ENCODE results near the gene ISX. TPM values are rescaled to one million over a fixed set of nuclear protein-coding genes. Genes with fewer than 3 reads are reported as not detected.
A peak's percentile ranks its signal among the peaks of the same experiment; 100 is the strongest.

The ISX gene
- polyA plus RNA-seq, 4 donors, result 22.4 to 131 (median 54.7) TPM

DNA sequence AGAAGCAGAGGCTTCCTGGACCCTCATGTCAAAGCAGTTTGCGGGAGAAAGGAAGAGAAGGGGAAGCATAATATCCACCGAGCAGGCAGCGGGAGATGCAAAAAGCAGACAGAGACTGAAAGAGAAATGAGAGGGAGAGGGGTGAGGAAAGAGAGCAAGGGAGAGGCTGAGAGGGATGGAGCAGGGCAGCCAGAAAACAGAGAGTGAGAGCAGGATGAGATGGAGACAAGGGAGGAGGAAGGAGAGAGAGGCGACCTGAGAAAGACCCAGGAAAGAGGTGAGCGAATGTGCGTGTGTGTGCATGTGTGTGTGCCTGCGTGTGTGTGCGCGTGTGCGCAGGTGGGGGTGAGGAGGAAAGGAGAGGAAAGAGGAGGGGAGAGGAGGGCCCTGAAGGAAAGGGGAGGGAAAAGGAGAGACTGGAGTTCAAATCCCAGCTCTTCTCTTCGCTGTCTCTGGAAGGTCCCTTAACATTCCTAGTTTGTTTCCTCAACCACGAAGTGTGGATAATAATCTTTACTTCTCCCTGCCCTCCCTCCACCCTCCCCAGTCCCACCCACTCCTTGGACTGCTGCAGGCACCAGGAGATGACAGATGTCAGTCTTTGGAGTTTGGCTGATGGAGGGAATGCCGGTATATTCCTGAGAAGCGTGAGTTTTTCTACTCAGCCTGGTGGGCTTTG is 67.9 kb downstream of the ISX start:
- Histone ChIP-seq H3K4me3 (ENCODE audit: low read depth in 1 of 3, low read length in 3 of 3) (peak overlapping the region in 1 of 3 donors; percentile 12), H3K27ac (ENCODE audit: low read depth in 1 of 3, low read length in 2 of 3) (peak overlapping the region; percentile 46 to 91 (median 88)), H3K4me1 (ENCODE audit: control insufficient read depth in 3 of 3, insufficient read depth in 2 of 3, low read depth in 1 of 3, low read length in 2 of 3) (peaks cover 0 to 55% (median 7%) of the 10 kb centered on the region in 3 donors), H3K36me3 (ENCODE audit: control insufficient read depth in 3 of 3, insufficient read depth in 2 of 3, low read depth in 1 of 3, low read length in 3 of 3) (no peaks in the 10 kb centered on the region), H3K9me3 (ENCODE audit: control insufficient read depth in 2 of 2, insufficient read depth in 1 of 2, low read depth in 1 of 2, low read length in 1 of 2) (no peaks in the 10 kb centered on the region), H3K27me3 (ENCODE audit: control insufficient read depth in 3 of 3, insufficient read depth in 3 of 3, low read length in 3 of 3) (peaks cover 0 to 2% (median 0%) of the 10 kb centered on the region in 3 donors)
- DNase-seq (peak; percentile 54 to 84), FAIRE-seq (no peak)
- WGBS, 3 donors, result 16 to 47% (median 28%) methylated on average over 13 to 14 of the region's 14 CpGs

DNA sequence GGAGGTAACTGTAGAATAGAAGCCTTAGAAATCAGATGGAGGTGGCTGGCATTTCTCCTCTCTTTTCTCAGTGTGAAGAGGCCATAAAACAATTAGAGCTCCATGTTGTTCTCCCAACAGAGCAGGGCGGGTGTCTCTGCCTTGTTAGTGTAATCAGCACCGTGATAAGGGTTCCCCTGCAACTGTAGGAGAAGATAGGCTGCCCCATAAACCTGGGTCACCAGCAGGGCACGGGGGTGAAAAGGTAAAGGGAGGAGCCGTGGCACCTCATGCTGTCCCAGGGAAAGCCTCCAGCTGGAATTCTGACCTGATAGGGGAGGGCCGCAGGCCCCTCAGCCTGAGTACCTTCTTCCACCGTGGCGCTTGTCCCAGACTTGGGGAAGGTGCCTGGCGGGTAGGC is 68.7 kb downstream of the ISX start:
- Histone ChIP-seq H3K4me3 (ENCODE audit: low read depth in 1 of 3, low read length in 3 of 3) (peak overlapping the region in 1 of 3 donors; percentile 12), H3K36me3 (ENCODE audit: control insufficient read depth in 3 of 3, insufficient read depth in 2 of 3, low read depth in 1 of 3, low read length in 3 of 3) (no peaks in the 10 kb centered on the region), H3K27me3 (ENCODE audit: control insufficient read depth in 3 of 3, insufficient read depth in 3 of 3, low read length in 3 of 3) (peaks cover 0 to 2% (median 0%) of the 10 kb centered on the region in 3 donors), H3K4me1 (ENCODE audit: control insufficient read depth in 3 of 3, insufficient read depth in 2 of 3, low read depth in 1 of 3, low read length in 2 of 3) (peaks cover 0 to 55% (median 7%) of the 10 kb centered on the region in 3 donors), H3K27ac (ENCODE audit: low read depth in 1 of 3, low read length in 2 of 3) (peak overlapping the region; percentile 46 to 91 (median 91)), H3K9me3 (ENCODE audit: control insufficient read depth in 2 of 2, insufficient read depth in 1 of 2, low read depth in 1 of 2, low read length in 1 of 2) (no peaks in the 10 kb centered on the region)
- peak; percentile 96 to 99 for DNase-seq
- WGBS, 3 donors, result 10 to 22% (median 17%) methylated on average over 8 of the region's 8 CpGs
- no peak for FAIRE-seq

DNA sequence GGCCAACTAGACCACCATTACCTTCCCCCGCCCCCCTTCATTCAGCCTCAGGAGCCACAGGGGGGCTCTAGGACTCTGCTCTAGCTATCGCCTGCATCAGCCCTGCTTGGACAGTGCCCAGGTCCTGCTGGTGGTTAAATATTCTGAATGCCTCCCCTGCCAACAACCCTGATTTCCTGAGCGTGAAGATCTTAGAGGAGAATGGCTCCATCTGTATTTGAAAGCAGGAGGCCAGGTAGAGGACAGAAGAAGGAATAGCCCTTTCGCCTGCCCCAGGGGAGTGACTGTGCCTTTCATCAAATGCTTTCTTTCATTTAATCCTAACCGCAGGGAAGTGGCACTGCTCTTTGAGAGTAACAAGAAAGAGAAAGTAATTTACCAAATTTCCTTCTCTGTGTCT is 69.2 kb downstream of the ISX start:
- no peak for FAIRE-seq
- H3K27ac ChIP-seq (ENCODE audit: low read depth in 1 of 3, low read length in 2 of 3), result peak overlapping the region; percentile 44 to 91 (median 89)

More for the DNA sequence above, 69.2 kb downstream of the ISX start:
- 15 to 28% (median 16%) methylated on average over 5 of the region's 5 CpGs for WGBS, 3 donors
- Histone ChIP-seq H3K4me3 (ENCODE audit: low read depth in 1 of 3, low read length in 3 of 3) (no peak overlapping the region), H3K27me3 (ENCODE audit: control insufficient read depth in 3 of 3, insufficient read depth in 3 of 3, low read length in 3 of 3) (peaks cover 0 to 2% (median 0%) of the 10 kb centered on the region in 3 donors), H3K4me1 (ENCODE audit: control insufficient read depth in 3 of 3, insufficient read depth in 2 of 3, low read depth in 1 of 3, low read length in 2 of 3) (peaks cover 0 to 55% (median 7%) of the 10 kb centered on the region in 3 donors), H3K36me3 (ENCODE audit: control insufficient read depth in 3 of 3, insufficient read depth in 2 of 3, low read depth in 1 of 3, low read length in 3 of 3) (no peaks in the 10 kb centered on the region), H3K9me3 (ENCODE audit: control insufficient read depth in 2 of 2, insufficient read depth in 1 of 2, low read depth in 1 of 2, low read length in 1 of 2) (no peaks in the 10 kb centered on the region)
- peak; percentile 31 to 41 for DNase-seq

Other genes starting within 250 kb of the ISX start
- gene HMGXB4, start 191.3 kb downstream of the ISX start, polyA plus RNA-seq, result 10 to 100 TPM in 2 of 4 donors, 1 to 10 TPM in 2; 7.0 to 17.0 (median 8.9) TPM
- 100 to 1,000 TPM in 2 of 4 donors, 10 to 100 TPM in 2; 46.6 to 112 (median 91.0) TPM for gene TOM1, start 233.7 kb downstream of the ISX start, polyA plus RNA-seq